DOHH2 (cell line): Measurements from ENCODE around the gene ZNF385D.

Experiments
- H3F3A ChIP-seq: fragments of 200-600 bp; sonication (generic), shearing (Covaris generic); 2 replicates; pipeline ENCODE4 v1.6.0; 2016; ENCODE audit warnings: antibody characterized with exemption, mild to moderate bottlenecking; ENCODE audit not compliant: control insufficient read depth, insufficient read depth
- H3K27ac ChIP-seq: fragments of 200-600 bp; sonication (generic); 2 replicates; pipeline ENCODE4 v1.5.1; 2014; ENCODE audit warnings: low read depth, mild to moderate bottlenecking, low read length, moderate library complexity
- H3K27me3 ChIP-seq: fragments of 200-600 bp; sonication (generic); 2 replicates; pipeline ENCODE4 v1.6.1; 2014; ENCODE audit warnings: mild to moderate bottlenecking, low read length, mixed read lengths; ENCODE audit not compliant: control insufficient read depth
- H3K36me3 ChIP-seq: fragments of 200-600 bp; sonication (generic); 2 replicates; pipeline ENCODE4 v1.6.1; 2014; ENCODE audit warnings: mild to moderate bottlenecking, low read length, moderate library complexity, mixed read lengths; ENCODE audit not compliant: control insufficient read depth
- H3K4me1 ChIP-seq: fragments of 200-600 bp; sonication (generic); 2 replicates; pipeline ENCODE4 v1.6.1; 2014; ENCODE audit warnings: mild to moderate bottlenecking, low read length, mixed read lengths; ENCODE audit not compliant: control insufficient read depth
- H3K4me2 ChIP-seq: fragments of 200-600 bp; sonication (generic); 2 replicates; pipeline ENCODE4 v1.6.0; 2014; ENCODE audit warnings: mild to moderate bottlenecking, low read length, moderate library complexity
- H3K4me3 ChIP-seq: fragments of 200-600 bp; sonication (generic); 2 replicates; pipeline ENCODE4 v1.5.1; 2014; ENCODE audit warnings: mild to moderate bottlenecking, low read length, mixed read lengths
- H3K79me2 ChIP-seq: fragments of 200-600 bp; sonication (generic); 2 replicates; pipeline ENCODE4 v1.6.1; 2014; ENCODE audit warnings: mild to moderate bottlenecking, low read length, mixed read lengths; ENCODE audit not compliant: control insufficient read depth
- H3K9me2 ChIP-seq: fragments of 200-600 bp; sonication (generic); replicated peaks from 2 replicates; pipeline ENCODE4 v1.6.1; 2014; ENCODE audit warnings: mild to moderate bottlenecking, low read length, mixed read lengths; ENCODE audit not compliant: control insufficient read depth
- H3K9me3 ChIP-seq: fragments of 200-600 bp; sonication (generic); 2 replicates; pipeline ENCODE4 v1.6.1; 2014; ENCODE audit warnings: antibody characterized with exemption, low read length, mixed read lengths; ENCODE audit not compliant: control insufficient read depth, insufficient read depth
- H4K20me1 ChIP-seq: fragments of 200-600 bp; sonication (generic); 2 replicates; pipeline ENCODE4 v1.6.0; 2014; ENCODE audit warnings: low read depth, mild to moderate bottlenecking, antibody characterized with exemption, low read length, moderate library complexity; ENCODE audit not compliant: control insufficient read depth, insufficient read depth
- CTCF ChIP-seq: fragments of 200-600 bp; sonication (generic); IDR thresholded peaks from one replicate; pipeline ENCODE4 v1.5.1; 2014; ENCODE audit warnings: antibody characterized with exemption, mild to moderate bottlenecking, low read depth, low read length; ENCODE audit not compliant: poor library complexity, severe bottlenecking
- EZH2phosphoT487 ChIP-seq: fragments of 200-600 bp; sonication (generic); IDR thresholded peaks from 2 replicates; pipeline ENCODE4 v1.6.1; 2017; ENCODE audit warnings: borderline replicate concordance, mild to moderate bottlenecking, antibody characterized with exemption, low read length, moderate library complexity, mixed read lengths

ZNF385D gene

GRCh38 chr3:21466476-21466875 is 284.5 kb downstream of the ZNF385D start:
- no peak overlapping the region for H3K4me3 ChIP-seq
- no peaks in the 10 kb centered on the region for H3K79me2 ChIP-seq
- no peaks in the 10 kb centered on the region for H3K9me2 ChIP-seq
- no peak overlapping the region for H3K4me2 ChIP-seq
- H3K27ac ChIP-seq: no peak overlapping the region
- no peaks in the 10 kb centered on the region for H3K27me3 ChIP-seq
- no peaks in the 10 kb centered on the region for H3K36me3 ChIP-seq
- H3F3A ChIP-seq: no peaks in the 10 kb centered on the region
- no peaks in the 10 kb centered on the region for H4K20me1 ChIP-seq
- H3K9me3 ChIP-seq: no peaks in the 10 kb centered on the region; the same call in 1 of the 2 replicates
- no peak for TF ChIP-seq EZH2phosphoT487
- no peak for TF ChIP-seq CTCF
- H3K4me1 ChIP-seq: no peaks in the 10 kb centered on the region

- no peaks in the 10 kb centered on the region for H3F3A ChIP-seq
- no peaks in the 10 kb centered on the region; the same call in 1 of the 2 replicates for H3K9me3 ChIP-seq
- H3K9me2 ChIP-seq: no peaks in the 10 kb centered on the region
- TF ChIP-seq EZH2phosphoT487 (no peak), CTCF (no peak)
- no peak overlapping the region for H3K4me2 ChIP-seq
- no peaks in the 10 kb centered on the region for H3K36me3 ChIP-seq
- H3K79me2 ChIP-seq: no peaks in the 10 kb centered on the region
- H3K27ac ChIP-seq: no peak overlapping the region
- no peaks in the 10 kb centered on the region for H3K4me1 ChIP-seq
- H4K20me1 ChIP-seq: no peaks in the 10 kb centered on the region
- H3K4me3 ChIP-seq: no peak overlapping the region
- H3K27me3 ChIP-seq: no peaks in the 10 kb centered on the region
Observed at GRCh38 chr3:21464746-21465145, 286.3 kb downstream of the ZNF385D start.

- no peak overlapping the region for H3K4me2 ChIP-seq
- H3K9me2 ChIP-seq: no peaks in the 10 kb centered on the region
- H3K9me3 ChIP-seq: no peaks in the 10 kb centered on the region; the same call in 1 of the 2 replicates
- TF ChIP-seq EZH2phosphoT487: no peak
- TF ChIP-seq CTCF: no peak
- H3K27ac ChIP-seq: no peak overlapping the region
- no peaks in the 10 kb centered on the region for H3K4me1 ChIP-seq
- H3F3A ChIP-seq: no peaks in the 10 kb centered on the region
- H3K36me3 ChIP-seq: no peaks in the 10 kb centered on the region
- no peak overlapping the region for H3K4me3 ChIP-seq
- no peaks in the 10 kb centered on the region for H4K20me1 ChIP-seq
- H3K27me3 ChIP-seq: no peaks in the 10 kb centered on the region
- no peaks in the 10 kb centered on the region for H3K79me2 ChIP-seq
Observed at GRCh38 chr3:21463319-21463718, 287.7 kb downstream of the ZNF385D start.
